GM23248 (cell line): ENCODE measurements around the gene PTH2. TPM values are rescaled to one million over a fixed set of nuclear protein-coding genes. Genes with fewer than 3 reads are reported as not detected.

Experiments used
- DNase-seq: peaks from one replicate; pipeline ENCODE4 v3.0.0-alpha.2; 2015
- H2AFZ ChIP-seq: fragments of 200-600 bp; sonication (generic); 2 replicates; pipeline ENCODE4 v1.6.1; 2016; ENCODE audit warnings: antibody characterized with exemption
- H3F3A ChIP-seq: fragments of 200-600 bp; sonication (generic); 2 replicates; pipeline ENCODE4 v1.6.1; 2016; ENCODE audit warnings: mild to moderate bottlenecking, antibody characterized with exemption, mixed run types; ENCODE audit not compliant: insufficient read depth
- H3K27ac ChIP-seq: fragments of 200-600 bp; sonication (generic); 2 replicates; pipeline ENCODE4 v1.5.1; 2016; ENCODE audit warnings: mild to moderate bottlenecking
- H3K27me3 ChIP-seq: fragments of 200-600 bp; sonication (generic); replicated peaks from 2 replicates; pipeline ENCODE4 v1.6.1; 2016; ENCODE audit warnings: mild to moderate bottlenecking; ENCODE audit not compliant: insufficient read depth
- H3K36me3 ChIP-seq: fragments of 200-600 bp; sonication (generic); 2 replicates; pipeline ENCODE4 v1.6.1; 2016; ENCODE audit warnings: low read depth, mild to moderate bottlenecking
- H3K4me1 ChIP-seq: fragments of 200-600 bp; sonication (generic); 2 replicates; pipeline ENCODE4 v1.6.1; 2016; ENCODE audit warnings: mild to moderate bottlenecking; ENCODE audit not compliant: insufficient read depth
- H3K4me2 ChIP-seq: fragments of 200-600 bp; sonication (generic); one replicate; pipeline ENCODE4 v1.6.1; 2016; ENCODE audit warnings: mild to moderate bottlenecking; ENCODE audit not compliant: unreplicated experiment
- H3K4me3 ChIP-seq: fragments of 200-600 bp; sonication (generic); 2 replicates; pipeline ENCODE4 v1.5.1; 2016; ENCODE audit warnings: mild to moderate bottlenecking
- H3K79me2 ChIP-seq: fragments of 200-600 bp; sonication (generic); 2 replicates; pipeline ENCODE4 v1.6.1; 2016; ENCODE audit warnings: mild to moderate bottlenecking; ENCODE audit not compliant: insufficient read depth
- H3K9ac ChIP-seq: fragments of 200-600 bp; sonication (generic); 2 replicates; pipeline ENCODE4 v1.6.1; 2016; ENCODE audit warnings: mild to moderate bottlenecking
- H3K9me2 ChIP-seq: fragments of 200-600 bp; sonication (generic); 2 replicates; pipeline ENCODE4 v1.6.1; 2016; ENCODE audit warnings: mixed run types, mild to moderate bottlenecking, moderate library complexity; ENCODE audit not compliant: insufficient read depth
- H3K9me3 ChIP-seq: fragments of 200-600 bp; sonication (generic); one replicate; pipeline ENCODE4 v1.6.1; 2017; ENCODE audit warnings: low read depth
- H4K20me1 ChIP-seq: fragments of 200-600 bp; sonication (generic); 2 replicates; pipeline ENCODE4 v1.6.0; 2016; ENCODE audit not compliant: insufficient read depth
- EZH2 ChIP-seq: fragments of 200-600 bp; sonication (generic); IDR thresholded peaks from 2 replicates; pipeline ENCODE4 v1.6.1; 2018; ENCODE audit warnings: antibody characterized with exemption, mild to moderate bottlenecking; ENCODE audit not compliant: insufficient read depth, poor library complexity, severe bottlenecking
- EZH2phosphoT487 ChIP-seq: fragments of 200-600 bp; sonication (generic); IDR thresholded peaks from 2 replicates; pipeline ENCODE4 v1.6.1; 2018; ENCODE audit warnings: antibody characterized with exemption, moderate library complexity, mild to moderate bottlenecking, low read depth; ENCODE audit not compliant: insufficient read depth
- WGBS, 2 experiments: methylation state at CpG; one replicate each; pipeline ENCODE4 v1.1.6; 2015 to 2017; ENCODE audit warnings: low lambda C conversion rate in 2 of 2, low coverage in 1 of 2; ENCODE audit errors: missing lambda C conversion rate in 2 of 2; 5-methylcytosine and 5-hydroxymethylcytosine counted together
- in situ Hi-C: fragments of 300-500 bp; cut with MboI; formaldehyde crosslinking; loops from 2 replicates; pipeline ENCODE4 v1.15.0; 2020
- polyA plus RNA-seq: library from polyadenylated mRNA; unstranded; fragments of >200 nt; fragmentation: Nextera tagmentation; extraction: Ambion mirVana; gene quantifications from 2 replicates; pipeline ENCODE4 v1.2.1, GENCODE V29; 2016
- total RNA-seq: library from RNA; depleted of rRNA; stranded (reverse); fragments of >200 nt; shearing (Covaris generic); gene quantifications from 2 replicates; pipeline ENCODE4 v1.2.3, GENCODE V29; 2014

Gene PTH2
- total and polyA plus RNA-seq, 2 experiments from 2014 or later: not detected

DNA sequence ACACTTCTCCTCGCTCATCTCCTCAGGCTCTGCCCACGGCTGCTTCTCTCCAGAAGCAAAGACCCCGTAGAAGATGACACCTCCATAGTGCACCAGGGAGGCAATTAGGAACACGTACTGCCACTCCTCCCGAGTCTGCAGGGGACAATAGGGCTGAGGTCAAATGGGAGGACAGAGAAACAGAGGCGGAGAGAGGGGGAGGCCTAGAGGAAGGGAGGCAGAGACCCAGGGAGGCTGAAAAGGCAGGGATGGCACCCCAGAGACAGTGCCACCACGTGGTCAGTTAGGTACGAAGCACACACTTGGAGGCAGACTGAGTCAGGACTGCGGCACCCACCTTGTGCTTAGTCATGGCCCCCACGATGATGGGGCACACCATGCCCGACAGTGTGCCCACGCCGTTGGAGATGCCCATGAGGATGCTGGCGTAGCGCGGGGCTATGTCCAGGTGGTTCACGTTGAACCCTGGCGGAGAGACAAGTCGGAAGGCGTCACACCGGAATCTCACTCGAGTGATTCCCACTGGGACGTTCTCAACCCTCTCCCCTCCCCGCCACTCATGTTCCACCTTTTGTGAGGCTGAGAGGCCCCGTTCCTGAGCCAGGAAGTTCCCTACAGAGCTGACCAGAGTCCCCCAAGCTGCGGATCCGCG lies 7.6 kb upstream of the PTH2 start:
- Histone ChIP-seq H3K9me3 (no peaks in the 10 kb centered on the region), H3K27me3 (peaks cover 95% of the 10 kb centered on the region), H3K9me2 (no peaks in the 10 kb centered on the region), H2AFZ (no peak overlapping the region), H3F3A (no peaks in the 10 kb centered on the region), H4K20me1 (no peaks in the 10 kb centered on the region), H3K4me3 (no peak overlapping the region), H3K27ac (no peak overlapping the region), H3K79me2 (no peaks in the 10 kb centered on the region), H3K36me3 (no peaks in the 10 kb centered on the region), H3K4me1 (no peaks in the 10 kb centered on the region), H3K4me2 (no peak overlapping the region), H3K9ac (no peak overlapping the region)
- in situ Hi-C loops: no loop called here
- TF ChIP-seq EZH2phosphoT487: no peak
- no peak for TF ChIP-seq EZH2
- 61 to 63% methylated on average over 27 to 28 of the region's 28 CpGs for whole genome bisulfite sequencing, 2 experiments
- peak; percentile 36 for DNase-seq

DNA sequence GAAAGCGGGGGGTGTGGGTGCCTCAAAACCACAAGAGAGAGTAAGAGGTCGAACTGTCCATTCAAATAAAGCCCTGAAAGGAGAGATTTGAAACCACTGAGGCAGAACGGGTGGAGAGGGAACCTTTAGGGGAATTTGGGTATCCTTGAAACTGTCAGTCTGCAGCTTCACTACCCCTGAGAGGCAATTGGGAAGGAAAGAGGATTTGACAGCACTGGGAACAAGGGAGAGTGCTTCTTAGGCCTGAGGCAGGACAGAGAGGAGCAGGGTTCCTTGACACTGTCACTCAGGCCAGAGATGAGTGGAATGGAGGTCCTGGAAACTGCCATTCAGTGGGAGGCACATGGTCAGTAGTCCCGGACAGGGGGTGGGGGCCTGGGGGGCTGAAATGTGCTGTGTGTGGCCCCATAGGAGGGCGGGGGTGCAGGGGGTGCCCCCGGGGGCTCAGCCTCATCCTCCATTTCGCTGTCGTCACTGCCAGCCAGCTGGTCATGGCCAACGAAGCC lies 7.0 kb upstream of the PTH2 start:
- H3K4me1 ChIP-seq: no peaks in the 10 kb centered on the region
- DNase-seq: no peak
- H2AFZ ChIP-seq: no peak overlapping the region
- H3F3A ChIP-seq: no peaks in the 10 kb centered on the region
- no peaks in the 10 kb centered on the region for H3K36me3 ChIP-seq
- H3K9me2 ChIP-seq: no peaks in the 10 kb centered on the region
- no peaks in the 10 kb centered on the region for H3K79me2 ChIP-seq
- TF ChIP-seq EZH2 (no peak), EZH2phosphoT487 (no peak)
- peaks cover 95% of the 10 kb centered on the region for H3K27me3 ChIP-seq
- WGBS, 2 experiments: 76 to 79% methylated on average over 5 to 9 of the region's 9 CpGs
- no peaks in the 10 kb centered on the region for H4K20me1 ChIP-seq
- no peak overlapping the region for H3K9ac ChIP-seq
- no peaks in the 10 kb centered on the region for H3K9me3 ChIP-seq
- H3K27ac ChIP-seq: no peak overlapping the region
- no peak overlapping the region for H3K4me3 ChIP-seq
- in situ Hi-C loops: no loop called here
- no peak overlapping the region for H3K4me2 ChIP-seq

GRCh38 chr19:49428547-49429451 lies 5.6 kb upstream of the PTH2 start:
- Histone ChIP-seq H3F3A (no peaks in the 10 kb centered on the region), H3K4me1 (no peaks in the 10 kb centered on the region), H3K27ac (no peak overlapping the region), H3K36me3 (no peaks in the 10 kb centered on the region), H3K27me3 (peaks cover 96% of the 10 kb centered on the region), H4K20me1 (no peaks in the 10 kb centered on the region), H3K4me3 (no peak overlapping the region), H3K9me2 (no peaks in the 10 kb centered on the region), H3K9ac (no peak overlapping the region), H2AFZ (no peak overlapping the region), H3K4me2 (no peak overlapping the region), H3K9me3 (no peaks in the 10 kb centered on the region), H3K79me2 (no peaks in the 10 kb centered on the region)
- DNase-seq: no peak
- in situ Hi-C loops: no loop called here
- TF ChIP-seq EZH2phosphoT487 (no peak), EZH2 (peak; percentile 83)
- WGBS, 2 experiments: 8 to 12% methylated on average over 19 to 29 of the region's 29 CpGs

- Histone ChIP-seq H3K4me1 (no peaks in the 10 kb centered on the region), H3K9me3 (no peaks in the 10 kb centered on the region), H4K20me1 (no peaks in the 10 kb centered on the region), H3F3A (no peaks in the 10 kb centered on the region), H3K27ac (no peak overlapping the region), H3K79me2 (no peaks in the 10 kb centered on the region), H3K27me3 (peaks cover 95% of the 10 kb centered on the region), H3K4me3 (no peak overlapping the region), H3K4me2 (no peak overlapping the region), H3K36me3 (no peaks in the 10 kb centered on the region), H3K9ac (no peak overlapping the region), H2AFZ (no peak overlapping the region; the same call in 1 of the 2 replicates), H3K9me2 (no peaks in the 10 kb centered on the region)
- TF ChIP-seq EZH2: peak; percentile 95
- no peak for TF ChIP-seq EZH2phosphoT487
- DNase-seq: peak; percentile 43
- WGBS, 2 experiments: 2 to 4% methylated on average over 27 to 38 of the region's 45 CpGs
- in situ Hi-C loops: no loop called here
Measured at GRCh38 chr19:49427855-49428546, 4.8 kb upstream of the PTH2 start.
